DOHH2 (cell line): ENCODE results near the gene RAB17.

Experiments
- H3F3A ChIP-seq: fragments of 200-600 bp; sonication (generic), shearing (Covaris generic); 2 replicates; pipeline ENCODE4 v1.6.0; 2016; ENCODE audit warnings: antibody characterized with exemption, mild to moderate bottlenecking; ENCODE audit not compliant: control insufficient read depth, insufficient read depth
- H3K27ac ChIP-seq: fragments of 200-600 bp; sonication (generic); 2 replicates; pipeline ENCODE4 v1.5.1; 2014; ENCODE audit warnings: low read depth, mild to moderate bottlenecking, low read length, moderate library complexity
- H3K27me3 ChIP-seq: fragments of 200-600 bp; sonication (generic); 2 replicates; pipeline ENCODE4 v1.6.1; 2014; ENCODE audit warnings: mild to moderate bottlenecking, low read length, mixed read lengths; ENCODE audit not compliant: control insufficient read depth
- H3K36me3 ChIP-seq: fragments of 200-600 bp; sonication (generic); 2 replicates; pipeline ENCODE4 v1.6.1; 2014; ENCODE audit warnings: mild to moderate bottlenecking, low read length, moderate library complexity, mixed read lengths; ENCODE audit not compliant: control insufficient read depth
- H3K4me1 ChIP-seq: fragments of 200-600 bp; sonication (generic); 2 replicates; pipeline ENCODE4 v1.6.1; 2014; ENCODE audit warnings: mild to moderate bottlenecking, low read length, mixed read lengths; ENCODE audit not compliant: control insufficient read depth
- H3K4me2 ChIP-seq: fragments of 200-600 bp; sonication (generic); 2 replicates; pipeline ENCODE4 v1.6.0; 2014; ENCODE audit warnings: mild to moderate bottlenecking, low read length, moderate library complexity
- H3K4me3 ChIP-seq: fragments of 200-600 bp; sonication (generic); 2 replicates; pipeline ENCODE4 v1.5.1; 2014; ENCODE audit warnings: mild to moderate bottlenecking, low read length, mixed read lengths
- H3K79me2 ChIP-seq: fragments of 200-600 bp; sonication (generic); 2 replicates; pipeline ENCODE4 v1.6.1; 2014; ENCODE audit warnings: mild to moderate bottlenecking, low read length, mixed read lengths; ENCODE audit not compliant: control insufficient read depth
- H3K9me2 ChIP-seq: fragments of 200-600 bp; sonication (generic); replicated peaks from 2 replicates; pipeline ENCODE4 v1.6.1; 2014; ENCODE audit warnings: mild to moderate bottlenecking, low read length, mixed read lengths; ENCODE audit not compliant: control insufficient read depth
- H3K9me3 ChIP-seq: fragments of 200-600 bp; sonication (generic); 2 replicates; pipeline ENCODE4 v1.6.1; 2014; ENCODE audit warnings: antibody characterized with exemption, low read length, mixed read lengths; ENCODE audit not compliant: control insufficient read depth, insufficient read depth
- H4K20me1 ChIP-seq: fragments of 200-600 bp; sonication (generic); 2 replicates; pipeline ENCODE4 v1.6.0; 2014; ENCODE audit warnings: low read depth, mild to moderate bottlenecking, antibody characterized with exemption, low read length, moderate library complexity; ENCODE audit not compliant: control insufficient read depth, insufficient read depth
- CTCF ChIP-seq: fragments of 200-600 bp; sonication (generic); IDR thresholded peaks from one replicate; pipeline ENCODE4 v1.5.1; 2014; ENCODE audit warnings: antibody characterized with exemption, mild to moderate bottlenecking, low read depth, low read length; ENCODE audit not compliant: poor library complexity, severe bottlenecking
- EZH2phosphoT487 ChIP-seq: fragments of 200-600 bp; sonication (generic); IDR thresholded peaks from 2 replicates; pipeline ENCODE4 v1.6.1; 2017; ENCODE audit warnings: borderline replicate concordance, mild to moderate bottlenecking, antibody characterized with exemption, low read length, moderate library complexity, mixed read lengths

The RAB17 gene

GRCh38 chr2:237623428-237624403 is 33.2 kb upstream of the RAB17 start:
- no peaks in the 10 kb centered on the region for H3K79me2 ChIP-seq
- peaks cover 31% of the 10 kb centered on the region for H3K27me3 ChIP-seq
- no peaks in the 10 kb centered on the region for H3K9me2 ChIP-seq
- no peaks in the 10 kb centered on the region for H3K36me3 ChIP-seq
- no peak for TF ChIP-seq EZH2phosphoT487
- TF ChIP-seq CTCF = no peak
- no peak overlapping the region for H3K4me2 ChIP-seq
- H4K20me1 ChIP-seq = no peaks in the 10 kb centered on the region
- H3K27ac ChIP-seq = no peak overlapping the region
- no peak overlapping the region for H3K4me3 ChIP-seq
- H3F3A ChIP-seq = no peaks in the 10 kb centered on the region
- H3K9me3 ChIP-seq = no peaks in the 10 kb centered on the region
- H3K4me1 ChIP-seq = no peaks in the 10 kb centered on the region

- H3F3A ChIP-seq = no peaks in the 10 kb centered on the region
- H3K4me2 ChIP-seq = no peak overlapping the region
- TF ChIP-seq EZH2phosphoT487 (no peak), CTCF (no peak)
- no peaks in the 10 kb centered on the region for H3K9me2 ChIP-seq
- H3K27ac ChIP-seq = no peak overlapping the region
- peaks cover 22% of the 10 kb centered on the region for H3K27me3 ChIP-seq
- H3K36me3 ChIP-seq = no peaks in the 10 kb centered on the region
- no peaks in the 10 kb centered on the region for H4K20me1 ChIP-seq
- H3K4me1 ChIP-seq = no peaks in the 10 kb centered on the region
- H3K4me3 ChIP-seq = no peak overlapping the region
- H3K9me3 ChIP-seq = no peaks in the 10 kb centered on the region
- H3K79me2 ChIP-seq = no peaks in the 10 kb centered on the region
Observed at GRCh38 chr2:237618449-237618848, 27.9 kb upstream of the RAB17 start.

- Histone ChIP-seq H3F3A (no peaks in the 10 kb centered on the region), H3K4me2 (no peak overlapping the region)
Observed at GRCh38 chr2:237617587-237617982, 27.1 kb upstream of the RAB17 start.

More at GRCh38 chr2:237617587-237617982, 27.1 kb upstream of the RAB17 start:
- Histone ChIP-seq H3K4me3 (no peak overlapping the region), H3K27me3 (peaks cover 27% of the 10 kb centered on the region), H3K4me1 (no peaks in the 10 kb centered on the region), H4K20me1 (no peaks in the 10 kb centered on the region), H3K9me2 (no peaks in the 10 kb centered on the region), H3K79me2 (no peaks in the 10 kb centered on the region), H3K36me3 (no peaks in the 10 kb centered on the region), H3K27ac (no peak overlapping the region), H3K9me3 (no peaks in the 10 kb centered on the region)
- TF ChIP-seq CTCF = no peak
- TF ChIP-seq EZH2phosphoT487 = no peak
